ENCODE data around the gene PRICKLE3. TPM values are rescaled to one million over a fixed set of nuclear protein-coding genes. Genes with fewer than 3 reads are reported as not detected.

Gene PRICKLE3, protein sequence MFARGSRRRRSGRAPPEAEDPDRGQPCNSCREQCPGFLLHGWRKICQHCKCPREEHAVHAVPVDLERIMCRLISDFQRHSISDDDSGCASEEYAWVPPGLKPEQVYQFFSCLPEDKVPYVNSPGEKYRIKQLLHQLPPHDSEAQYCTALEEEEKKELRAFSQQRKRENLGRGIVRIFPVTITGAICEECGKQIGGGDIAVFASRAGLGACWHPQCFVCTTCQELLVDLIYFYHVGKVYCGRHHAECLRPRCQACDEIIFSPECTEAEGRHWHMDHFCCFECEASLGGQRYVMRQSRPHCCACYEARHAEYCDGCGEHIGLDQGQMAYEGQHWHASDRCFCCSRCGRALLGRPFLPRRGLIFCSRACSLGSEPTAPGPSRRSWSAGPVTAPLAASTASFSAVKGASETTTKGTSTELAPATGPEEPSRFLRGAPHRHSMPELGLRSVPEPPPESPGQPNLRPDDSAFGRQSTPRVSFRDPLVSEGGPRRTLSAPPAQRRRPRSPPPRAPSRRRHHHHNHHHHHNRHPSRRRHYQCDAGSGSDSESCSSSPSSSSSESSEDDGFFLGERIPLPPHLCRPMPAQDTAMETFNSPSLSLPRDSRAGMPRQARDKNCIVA
- total RNA-seq (2014; rRNA removed; shearing (Covaris generic); ENCODE audit: low replicate concordance) = 6.1 and 55.0 TPM in 2 replicates

DNA sequence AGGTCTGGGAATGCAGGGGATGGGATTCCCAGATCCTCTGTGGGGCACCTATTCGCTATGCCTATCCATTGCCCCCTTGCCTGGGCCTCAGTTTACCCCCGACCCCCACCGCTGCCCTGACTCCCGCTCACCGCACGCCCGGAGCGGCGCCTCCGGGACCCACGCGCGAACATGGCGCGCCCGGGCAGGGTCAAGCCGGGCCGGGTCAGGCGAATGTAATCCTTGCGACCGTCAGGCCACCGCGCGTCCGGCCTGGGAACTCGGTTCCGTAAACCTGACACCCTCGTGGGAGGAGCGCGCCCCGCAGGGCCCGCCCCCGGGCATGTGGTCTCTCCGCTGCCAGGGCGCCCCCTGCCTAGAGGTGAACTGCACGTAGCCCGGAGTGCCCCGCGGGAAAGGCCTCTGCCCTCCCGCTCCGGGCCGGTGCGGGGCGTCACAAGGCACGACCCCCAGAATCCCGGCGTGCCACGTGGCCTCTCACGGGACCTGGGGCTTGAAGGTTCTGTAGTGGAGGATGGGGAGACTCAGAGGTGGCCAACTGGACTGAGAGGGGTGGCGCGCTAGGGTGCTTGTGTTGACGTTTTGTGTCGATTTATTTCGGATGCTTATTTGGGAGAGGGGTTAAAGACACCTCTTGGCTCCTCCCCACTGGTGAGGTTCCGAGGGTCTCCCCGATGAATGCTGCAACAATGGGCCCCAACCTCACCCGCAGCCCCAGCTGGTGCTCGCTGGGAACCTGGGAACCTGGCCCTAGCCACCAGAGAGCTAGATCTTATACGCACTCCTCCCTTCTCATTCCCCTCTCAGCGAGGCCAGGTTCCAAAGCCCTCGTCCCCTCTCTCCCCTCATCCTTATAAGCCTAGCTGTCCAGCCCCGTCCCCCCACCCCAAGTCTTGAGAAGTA, at the start of gene PRICKLE3:
Gene PRICKLE3 (minus strand): TSS at position 249 of the 903 bp plus-strand sequence. CDS start 76 bp downstream, at position 173.
- peak; percentile 65 for DNase-seq (ENCODE audit: low read depth)
- in situ Hi-C loops (cut with HindIII; ENCODE audit: low pct_unique_long_range_greater_than_20kb, low sequenced_read_pairs) = no loop called here

DNA sequence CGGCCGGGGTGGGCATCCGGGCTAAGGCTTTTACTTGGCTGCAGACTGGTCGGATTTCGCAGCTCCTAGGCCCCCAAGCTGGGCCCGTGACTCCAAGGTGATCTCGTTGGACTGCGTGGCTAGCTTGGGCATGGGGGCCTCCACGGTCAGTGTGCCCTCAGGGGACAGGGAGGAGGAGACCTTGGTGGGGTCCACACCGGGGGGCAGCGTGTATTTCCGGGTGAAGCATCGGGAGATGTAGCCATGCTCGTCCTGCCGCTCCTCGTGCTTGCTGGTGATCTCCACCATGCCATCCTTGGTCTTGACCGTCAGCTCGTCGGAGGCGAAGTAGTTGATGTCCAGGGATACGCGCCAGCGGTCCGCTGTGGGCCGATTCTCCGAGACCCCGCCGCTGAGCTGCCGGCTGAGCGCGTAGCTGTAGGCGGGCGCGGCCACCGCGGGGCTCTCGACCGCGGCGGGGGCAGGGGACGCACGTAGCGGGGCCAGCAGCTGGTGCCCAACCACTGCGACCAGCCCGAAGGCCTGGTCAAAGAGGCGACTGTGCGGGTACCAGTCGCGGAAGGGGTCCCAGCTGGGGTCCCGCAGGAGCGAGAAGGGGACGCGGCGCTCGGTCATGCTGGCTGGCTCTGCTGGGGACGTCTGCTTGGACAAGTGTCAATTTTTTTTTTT, 47.8 kb upstream of the PRICKLE3 start:
- in situ Hi-C loops (cut with HindIII; ENCODE audit: low pct_unique_long_range_greater_than_20kb, low sequenced_read_pairs) = no loop called here
- no peak for DNase-seq (ENCODE audit: low read depth)

DNA sequence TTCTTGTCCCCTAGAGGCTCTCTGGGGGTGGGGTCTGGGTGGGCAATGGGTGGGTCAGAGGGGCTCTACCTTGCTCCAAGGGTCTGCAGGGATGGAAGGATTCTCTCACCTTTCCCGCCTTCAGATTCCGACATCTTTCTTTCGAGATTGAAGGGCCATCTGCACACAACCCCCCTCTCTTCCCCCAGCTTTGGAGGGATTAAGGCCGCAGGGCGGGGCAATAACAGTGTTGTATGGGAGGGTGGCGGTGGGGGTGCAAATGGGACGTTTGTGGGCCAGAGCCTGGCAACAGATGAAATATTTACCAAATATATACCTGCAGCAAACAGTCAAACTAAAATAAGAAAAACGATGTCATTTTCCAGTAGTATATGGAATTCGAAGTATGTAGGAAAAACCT, 47.0 kb upstream of the PRICKLE3 start, which contains the start of gene CACNA1F:
Gene CACNA1F (minus strand): TSS at position 165 of the 400 bp plus-strand sequence. CDS start 31 bp downstream, at position 134.
- DNase-seq (ENCODE audit: low read depth) = no peak
- in situ Hi-C loops (cut with HindIII; ENCODE audit: low pct_unique_long_range_greater_than_20kb, low sequenced_read_pairs) = no loop called here

DNA sequence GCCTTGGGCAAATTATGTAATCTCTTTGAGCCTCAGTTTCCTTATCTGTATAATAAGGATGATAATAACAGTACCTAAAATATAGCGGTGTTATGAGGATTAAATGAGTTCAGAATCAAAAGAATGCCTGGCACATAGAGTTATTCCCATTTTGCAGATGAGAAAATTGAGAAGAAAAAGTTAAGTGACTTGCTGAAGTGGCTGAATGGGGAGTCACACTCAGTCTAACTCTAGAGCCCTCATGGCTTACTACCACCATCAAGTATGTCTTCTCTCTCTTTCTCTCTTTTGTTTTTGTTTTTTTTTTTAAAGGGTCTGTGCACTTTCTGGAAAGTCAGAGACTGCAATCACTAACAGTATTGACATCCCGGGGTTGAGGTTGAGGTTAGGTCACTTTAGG, 46.4 kb upstream of the PRICKLE3 start:
- in situ Hi-C loops (cut with HindIII; ENCODE audit: low pct_unique_long_range_greater_than_20kb, low sequenced_read_pairs) = no loop called here
- no peak for DNase-seq (ENCODE audit: low read depth)

DNA sequence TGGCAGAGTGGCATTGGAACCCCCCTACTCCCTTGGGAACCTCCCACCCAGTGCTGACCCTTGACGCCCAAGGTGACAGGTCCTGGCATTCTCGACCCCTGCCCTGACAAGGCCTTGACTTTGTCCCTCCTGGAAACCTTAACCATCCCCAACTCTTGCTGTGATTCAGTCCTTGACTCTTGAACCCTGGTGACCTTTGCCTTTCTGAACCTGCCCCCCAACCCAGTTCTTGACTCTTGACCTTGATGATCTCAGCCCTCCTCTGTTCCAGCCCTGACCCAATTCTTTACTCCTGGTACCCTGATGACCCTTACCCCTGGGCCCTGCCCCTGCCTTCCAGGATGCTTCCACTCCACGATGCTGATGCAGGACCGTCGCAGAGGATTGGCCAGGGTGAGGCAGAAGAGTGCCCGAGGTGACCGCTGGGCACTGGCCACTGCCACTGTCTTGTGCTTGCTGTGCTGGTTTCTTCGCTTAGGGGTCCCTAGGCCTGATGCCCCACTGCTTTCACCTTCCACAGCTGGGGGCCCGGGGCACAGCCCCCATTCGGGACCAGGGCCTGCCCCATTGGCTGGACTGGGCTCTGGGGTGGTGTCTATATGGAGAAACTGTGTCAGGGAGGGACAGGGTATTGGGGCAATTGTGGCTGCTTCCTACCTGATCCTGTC, 45.3 kb upstream of the PRICKLE3 start:
- no peak for DNase-seq (ENCODE audit: low read depth)
- in situ Hi-C loops (cut with HindIII; ENCODE audit: low pct_unique_long_range_greater_than_20kb, low sequenced_read_pairs) = no loop called here

DNA sequence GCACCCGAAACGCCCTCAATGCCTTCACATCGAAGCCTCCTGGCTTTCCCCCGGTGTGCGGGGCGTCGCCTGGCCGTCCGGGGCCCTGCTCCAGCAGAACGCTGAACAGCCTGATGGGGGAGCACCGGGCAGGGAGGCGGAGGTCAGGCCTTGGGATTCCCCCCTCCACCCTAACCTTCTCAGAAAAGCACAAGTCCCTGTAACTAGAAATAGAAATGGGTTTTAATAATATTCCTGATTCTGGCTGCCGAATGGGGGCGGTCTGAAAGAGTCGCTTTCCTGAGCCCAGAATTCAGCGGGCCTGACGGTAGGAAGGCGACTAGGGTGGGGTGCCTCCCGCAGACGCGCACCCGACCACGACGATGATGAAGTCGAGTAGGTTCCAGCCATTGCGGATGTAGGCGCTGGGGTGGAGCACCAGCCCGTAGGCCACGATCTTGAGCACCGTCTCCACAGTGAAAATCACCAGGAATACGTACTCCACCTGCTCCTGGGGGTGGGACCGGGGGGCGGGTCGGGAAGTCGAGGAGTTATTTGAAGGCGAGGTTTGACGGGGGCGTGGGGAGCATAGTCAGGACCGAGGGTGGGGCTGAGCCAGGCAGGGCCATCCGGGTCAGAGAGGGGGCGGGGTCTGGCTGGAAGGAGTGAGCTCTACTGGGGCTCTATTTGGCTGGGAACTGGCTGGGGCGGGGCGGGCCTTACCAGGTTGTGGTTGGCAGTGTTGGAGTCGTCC, 44.5 kb upstream of the PRICKLE3 start:
- DNase-seq (ENCODE audit: low read depth) = peak; percentile 44
- in situ Hi-C loops (cut with HindIII; ENCODE audit: low pct_unique_long_range_greater_than_20kb, low sequenced_read_pairs) = no loop called here

DNA sequence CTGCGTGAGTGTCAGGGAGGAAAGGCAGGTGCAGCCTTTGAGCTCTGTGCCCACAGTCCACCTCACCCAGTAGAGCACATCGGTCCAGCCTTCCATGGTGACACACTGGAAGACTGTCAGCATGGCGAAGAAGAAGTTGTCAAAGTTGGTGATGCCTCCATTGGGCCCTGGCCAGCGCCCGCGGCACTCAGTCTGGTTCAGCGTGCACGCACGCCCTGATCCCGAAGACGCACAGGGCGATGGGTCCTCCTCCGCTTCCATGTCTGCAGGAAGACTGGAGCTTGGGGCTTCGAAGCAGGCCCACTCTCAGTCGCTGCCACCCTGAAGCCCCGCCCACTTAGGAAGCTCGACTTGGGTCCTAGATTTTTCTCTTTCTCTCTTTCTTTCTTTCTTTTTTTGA, 42.0 kb upstream of the PRICKLE3 start:
- in situ Hi-C loops (cut with HindIII; ENCODE audit: low pct_unique_long_range_greater_than_20kb, low sequenced_read_pairs) = no loop called here
- no peak for DNase-seq (ENCODE audit: low read depth)

DNA sequence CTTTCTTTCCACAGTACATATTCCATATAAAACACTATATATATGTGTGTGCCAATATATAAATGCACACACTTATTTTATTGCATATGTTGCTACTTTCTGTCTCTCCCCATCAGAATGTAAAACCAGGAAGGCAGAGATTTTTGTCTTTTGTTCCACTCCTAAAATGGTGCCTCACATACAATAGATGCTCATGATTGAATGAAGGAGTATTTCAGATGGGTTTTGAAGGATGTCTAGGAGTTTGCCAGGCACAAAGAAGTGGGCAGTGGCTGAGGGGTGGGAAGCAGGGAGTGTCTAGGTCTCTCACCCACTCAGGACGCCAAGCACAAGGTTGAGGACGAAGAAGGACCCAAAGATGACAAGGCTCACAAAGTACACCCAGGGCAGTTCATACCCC, 41.6 kb upstream of the PRICKLE3 start:
- in situ Hi-C loops (cut with HindIII; ENCODE audit: low pct_unique_long_range_greater_than_20kb, low sequenced_read_pairs) = no loop called here
- no peak for DNase-seq (ENCODE audit: low read depth)

DNA sequence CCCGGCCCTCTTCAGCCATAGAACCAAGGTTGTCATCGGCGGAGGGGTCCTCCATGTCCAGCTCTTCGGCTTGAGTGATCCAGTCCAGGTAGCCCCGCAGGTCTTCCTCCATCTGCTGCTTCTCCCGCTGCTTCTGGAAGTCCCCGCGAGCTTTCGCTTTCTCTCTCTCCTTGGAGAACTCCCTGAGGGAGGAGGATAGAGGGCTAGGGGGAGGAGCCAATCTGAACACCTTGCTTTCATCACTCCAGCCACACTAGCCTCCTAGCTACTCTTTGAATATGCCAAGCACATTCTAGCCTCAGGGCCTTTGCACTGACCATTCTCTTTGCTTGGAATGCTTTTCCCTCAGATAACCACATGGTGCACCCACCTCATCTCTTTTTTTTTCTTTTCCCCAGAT, 40.8 kb upstream of the PRICKLE3 start:
- DNase-seq (ENCODE audit: low read depth) = no peak
- in situ Hi-C loops (cut with HindIII; ENCODE audit: low pct_unique_long_range_greater_than_20kb, low sequenced_read_pairs) = no loop called here

DNA sequence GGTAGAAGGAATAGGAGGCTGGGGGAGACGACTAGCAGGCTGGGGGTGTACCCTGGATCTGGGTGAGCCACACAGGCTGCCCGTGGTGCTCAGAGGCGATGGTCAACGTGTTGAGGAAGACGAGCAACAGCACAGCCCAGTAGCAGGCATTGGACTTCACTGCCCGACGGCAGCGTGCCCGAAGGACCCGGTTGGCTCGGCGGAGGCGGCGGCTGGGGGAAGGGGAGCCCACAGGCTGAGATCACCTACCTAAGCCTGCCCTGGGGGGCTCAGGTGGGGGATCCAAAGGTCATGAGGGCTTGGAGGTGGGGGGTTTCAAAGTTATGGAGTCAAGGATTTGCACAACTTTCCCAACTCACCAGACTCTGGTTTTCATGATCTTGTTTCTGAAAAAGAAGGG, 39.7 kb upstream of the PRICKLE3 start:
- in situ Hi-C loops (cut with HindIII; ENCODE audit: low pct_unique_long_range_greater_than_20kb, low sequenced_read_pairs) = no loop called here
- no peak for DNase-seq (ENCODE audit: low read depth)

DNA sequence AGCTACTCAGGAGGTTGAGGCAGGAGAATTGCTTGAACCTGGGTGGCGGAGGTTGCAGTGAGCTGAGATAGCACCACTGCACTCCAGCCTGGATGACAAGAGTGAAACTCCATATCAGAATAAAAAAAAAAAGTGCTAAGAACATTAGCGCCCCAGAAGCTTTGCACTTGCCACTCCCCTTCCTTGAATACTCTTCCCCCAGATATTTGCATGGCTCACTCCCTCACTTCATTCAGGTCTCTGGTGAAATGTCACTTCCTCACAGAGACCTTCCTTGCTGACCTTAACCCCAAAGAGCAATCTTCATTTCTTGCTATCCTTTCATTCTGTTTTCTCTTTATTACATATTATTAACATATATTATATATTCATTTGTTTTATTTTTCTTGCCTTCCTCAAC, 35.7 kb upstream of the PRICKLE3 start:
- in situ Hi-C loops (cut with HindIII; ENCODE audit: low pct_unique_long_range_greater_than_20kb, low sequenced_read_pairs) = no loop called here
- DNase-seq (ENCODE audit: low read depth) = no peak

DNA sequence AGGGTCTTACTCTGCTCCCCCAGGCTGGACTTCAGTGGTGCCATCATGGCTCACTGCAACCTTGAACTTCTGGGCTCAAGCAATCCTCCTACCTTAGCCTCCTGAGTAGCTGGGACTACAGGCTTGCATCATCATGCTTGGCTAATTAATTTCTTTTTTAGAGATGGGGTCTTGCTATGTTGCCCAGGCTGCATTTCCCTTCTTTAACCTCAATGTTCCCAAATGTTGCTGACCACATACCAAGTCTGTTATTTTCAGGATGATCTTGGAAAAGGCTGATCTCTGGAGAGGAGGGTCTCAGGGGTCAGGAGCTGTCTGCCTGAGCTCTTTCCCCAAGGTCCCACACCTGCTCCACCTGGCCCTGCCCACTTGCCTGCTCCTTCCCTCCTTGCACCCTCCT, 33.9 kb upstream of the PRICKLE3 start:
- DNase-seq (ENCODE audit: low read depth) = no peak
- in situ Hi-C loops (cut with HindIII; ENCODE audit: low pct_unique_long_range_greater_than_20kb, low sequenced_read_pairs) = no loop called here

DNA sequence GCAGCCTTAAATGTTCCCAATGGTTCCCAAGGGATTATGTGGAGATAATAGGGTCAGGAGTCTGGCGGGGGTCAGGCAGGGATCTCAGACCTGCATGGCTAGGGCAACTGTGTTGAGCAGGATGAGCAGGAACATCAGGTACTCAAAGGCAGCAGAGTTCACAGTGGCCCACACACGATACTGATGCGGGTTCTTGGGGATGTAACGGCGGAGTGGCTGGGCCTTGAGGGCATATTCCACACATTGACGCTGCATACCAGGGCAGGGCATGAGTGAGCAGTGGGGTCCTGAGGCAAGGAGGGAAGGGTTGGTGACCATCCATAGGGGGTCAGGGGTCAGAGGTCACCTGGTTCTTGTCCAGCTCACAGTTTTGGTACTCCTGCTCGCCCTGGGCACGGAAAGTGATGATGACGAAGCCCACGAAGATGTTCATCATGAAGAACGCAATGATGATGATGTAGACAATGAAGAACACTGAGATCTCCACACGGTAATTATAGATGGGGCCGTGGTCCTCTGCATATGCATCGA, 28.9 kb upstream of the PRICKLE3 start:
- in situ Hi-C loops (cut with HindIII; ENCODE audit: low pct_unique_long_range_greater_than_20kb, low sequenced_read_pairs) = no loop called here

DNA sequence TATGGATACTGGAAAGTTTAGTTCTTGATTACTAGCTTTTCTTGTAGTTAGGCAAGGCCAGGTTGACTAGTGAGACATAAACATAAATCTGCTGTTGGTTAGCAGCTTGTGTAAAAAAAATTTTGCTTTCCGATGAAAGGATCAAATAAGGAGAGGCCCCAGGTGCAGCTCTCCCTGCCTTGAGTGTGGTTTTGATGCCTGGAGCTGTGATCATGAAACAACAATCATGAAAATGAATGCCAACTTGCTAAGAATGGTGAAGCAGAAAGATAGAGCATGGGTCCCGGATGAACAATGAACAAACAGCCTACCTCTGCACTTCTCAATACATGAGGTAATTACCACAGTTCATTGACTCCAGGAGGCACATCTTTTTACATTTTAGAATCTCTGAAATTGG, 28.2 kb upstream of the PRICKLE3 start:
- no peak for DNase-seq (ENCODE audit: low read depth)
- in situ Hi-C loops (cut with HindIII; ENCODE audit: low pct_unique_long_range_greater_than_20kb, low sequenced_read_pairs) = no loop called here

More for the DNA sequence above, 28.9 kb upstream of the PRICKLE3 start:
- DNase-seq (ENCODE audit: low read depth) = no peak

DNA sequence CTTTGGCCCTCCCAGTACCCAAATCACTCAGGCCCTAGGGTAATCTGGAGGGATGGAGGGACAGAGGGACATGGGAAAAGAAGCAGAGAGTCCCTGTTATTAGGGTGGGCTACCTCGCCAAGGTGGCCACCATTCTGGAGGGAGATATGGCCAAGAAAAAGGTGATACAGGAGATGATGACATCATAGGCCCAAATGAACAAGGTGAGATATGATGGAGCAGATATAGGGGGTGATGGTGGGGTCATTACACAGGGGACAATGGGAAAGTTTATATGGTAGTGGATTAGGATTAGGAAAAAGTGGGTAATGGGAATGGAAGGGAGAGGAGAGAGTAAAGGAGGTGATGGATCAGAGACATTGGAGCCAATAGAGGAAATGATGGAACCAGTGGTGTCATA, 26.7 kb upstream of the PRICKLE3 start:
- in situ Hi-C loops (cut with HindIII; ENCODE audit: low pct_unique_long_range_greater_than_20kb, low sequenced_read_pairs) = no loop called here
- DNase-seq (ENCODE audit: low read depth) = no peak

DNA sequence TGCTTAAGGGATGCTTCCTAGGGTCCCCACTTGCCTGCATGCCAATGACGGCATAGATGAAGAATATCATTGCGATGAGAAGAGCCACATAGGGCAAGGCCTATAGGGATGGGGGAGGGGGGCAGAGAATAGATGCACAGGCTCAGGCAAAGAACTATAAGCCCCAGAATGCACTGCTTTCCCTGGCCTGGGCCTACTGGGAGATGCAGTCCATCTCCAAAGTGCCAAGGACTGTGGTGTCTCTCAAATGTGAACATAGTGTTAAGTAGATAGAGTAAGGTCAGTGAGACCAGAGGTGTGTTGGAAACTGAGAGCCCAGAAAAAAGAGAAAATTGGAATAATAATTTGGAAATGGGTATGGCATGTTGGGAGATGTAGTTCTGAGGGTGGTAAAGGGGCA, 26.0 kb upstream of the PRICKLE3 start:
- in situ Hi-C loops (cut with HindIII; ENCODE audit: low pct_unique_long_range_greater_than_20kb, low sequenced_read_pairs) = no loop called here
- DNase-seq (ENCODE audit: low read depth) = no peak

DNA sequence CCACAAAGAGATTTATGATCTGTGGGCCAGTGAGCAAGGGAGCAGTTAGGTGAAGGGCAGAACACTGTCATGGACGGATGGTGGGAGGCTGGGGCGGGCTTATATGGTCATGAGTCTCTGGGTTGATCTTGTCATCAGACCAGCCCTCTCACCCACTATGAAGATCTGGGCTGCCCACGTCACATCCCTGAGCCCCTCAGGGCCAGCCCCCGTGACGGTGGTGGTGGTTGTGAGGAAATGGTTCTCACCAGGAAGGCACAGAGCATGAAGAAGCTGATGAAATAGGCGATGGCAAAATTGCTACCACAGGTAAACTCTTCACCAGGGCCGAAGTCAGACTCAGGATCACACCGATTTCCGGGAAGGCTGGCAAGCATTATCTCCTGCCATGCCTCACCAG, 24.9 kb upstream of the PRICKLE3 start:
- in situ Hi-C loops (cut with HindIII; ENCODE audit: low pct_unique_long_range_greater_than_20kb, low sequenced_read_pairs) = no loop called here
- no peak for DNase-seq (ENCODE audit: low read depth)
